ENCODE measurements around the gene KASH5. TPM values are rescaled to one million over a fixed set of nuclear protein-coding genes. Genes with fewer than 3 reads are reported as not detected.

Gene KASH5
- total RNA-seq, 1 experiment from 2014 or later: not detected

DNA sequence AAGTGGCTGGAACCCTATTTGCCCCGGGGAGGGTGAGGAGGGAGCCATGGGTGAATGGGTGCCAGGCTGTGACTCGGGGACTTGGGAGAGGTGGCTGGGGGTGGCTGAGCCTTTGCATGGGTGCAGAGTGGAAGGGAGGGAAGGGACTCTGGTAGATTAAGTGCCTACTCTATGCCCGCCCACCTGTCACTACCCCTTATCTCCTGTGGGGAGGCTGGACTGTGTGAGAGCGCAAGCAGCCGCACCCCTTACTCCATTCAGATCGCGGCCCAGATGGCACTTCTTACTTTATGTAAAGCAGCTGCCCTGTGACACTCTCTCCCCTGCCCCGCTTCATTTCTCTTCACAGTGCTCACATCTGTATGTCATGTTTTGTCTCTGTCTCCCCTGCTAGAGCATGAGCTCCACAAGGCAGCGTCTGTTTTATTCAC lies 2.9 kb downstream of the KASH5 start:
- H3K27ac ChIP-seq (ENCODE audit: low read length): no peak overlapping the region
- no peaks in the 10 kb centered on the region for H4K20me1 ChIP-seq (ENCODE audit: low read length)
- H3K9ac ChIP-seq (ENCODE audit: low read length): no peak overlapping the region
- H3K36me3 ChIP-seq (ENCODE audit: low read depth, low read length): no peaks in the 10 kb centered on the region
- ATAC-seq (no peak), DNase-seq (no peak)
- intact Hi-C loops (cut with micrococcal nuclease): no loop called here
- no peak for TF ChIP-seq CTCF (conservative IDR thresholded peaks at IDR 0.05; ENCODE audit: low read depth, low read length)
- no peak for TF ChIP-seq EZH2 (IDR thresholded peaks at IDR 0.05; ENCODE audit: low read length, unreplicated experiment)
- no peak for TF ChIP-seq EZH2phosphoT487 (IDR thresholded peaks at IDR 0.05; ENCODE audit: borderline replicate concordance, low read length)
- no peak overlapping the region for H3K4me2 ChIP-seq (ENCODE audit: low read length)
- H3K9me2 ChIP-seq (replicated peaks; ENCODE audit: low read length): no peaks in the 10 kb centered on the region
- H3K9me3 ChIP-seq (ENCODE audit: low read length): no peaks in the 10 kb centered on the region
- H3K27me3 ChIP-seq (ENCODE audit: low read length): no peaks in the 10 kb centered on the region
- H3F3A ChIP-seq (ENCODE audit: low read length, unreplicated experiment): no peaks in the 10 kb centered on the region
- no peak overlapping the region for H3K4me3 ChIP-seq (ENCODE audit: low read length)
- no peaks in the 10 kb centered on the region for H3K79me2 ChIP-seq (ENCODE audit: low read length)
- BruUV-seq (replicated peaks): no TSS peak
- POLR2A ChIA-PET (ENCODE audit: unreplicated experiment): no interaction called here
- H3K4me1 ChIP-seq (ENCODE audit: insufficient read depth, low read length): 0 out of 2 replicates have a peak, but pooled peaks cover 3% of the 10 kb centered on the region
- no peak overlapping the region for H2AFZ ChIP-seq (ENCODE audit: low read length)
- CTCF ChIA-PET: interaction anchor here (0.5 to 1.4 kb wide), 6 partner anchors 13 to 144 kb away, joined by 3 to 6 read pairs (median 5); no protein-coding TSS in a partner anchor

DNA sequence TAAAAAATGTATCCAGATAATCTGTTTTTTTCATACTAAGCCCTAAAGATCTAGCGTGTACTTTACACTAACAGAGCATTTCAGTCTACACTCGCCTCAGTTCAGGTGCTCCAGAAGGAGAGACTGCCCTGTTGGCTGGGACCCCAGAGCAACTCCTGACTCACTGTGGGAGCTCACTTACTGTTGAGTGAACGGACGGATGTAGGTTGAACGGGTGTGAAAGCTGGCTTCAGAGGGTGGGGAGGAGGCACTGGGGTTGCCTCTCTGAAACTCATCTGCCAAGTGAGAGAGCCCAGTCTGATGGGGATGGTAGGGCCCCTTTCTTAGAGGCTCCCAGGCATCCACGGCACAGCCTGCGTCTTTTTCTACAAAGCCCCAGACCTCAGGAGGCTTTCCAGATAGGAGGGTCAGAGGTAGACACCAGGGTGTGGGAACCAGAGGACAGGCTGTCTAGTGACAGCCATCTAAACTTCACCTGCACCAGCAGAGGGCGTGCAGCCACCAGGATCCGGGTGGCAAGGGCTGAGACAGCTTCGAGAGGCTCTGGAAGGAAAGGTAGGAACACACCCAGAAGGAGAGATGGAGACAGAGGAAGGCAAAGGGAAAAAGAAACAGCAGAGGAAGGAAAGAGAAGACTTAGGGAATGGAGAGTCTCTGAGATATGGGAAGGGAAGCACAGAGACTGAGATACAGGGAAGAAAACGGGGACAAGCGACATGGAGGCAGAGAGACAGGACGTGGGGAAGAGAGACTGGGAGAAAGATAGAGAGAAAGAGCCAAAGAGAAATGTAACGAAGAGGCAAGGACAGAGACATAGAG lies 3.7 kb downstream of the KASH5 start:
- ATAC-seq: peak; percentile 99

More for the DNA sequence above, 3.7 kb downstream of the KASH5 start:
- H3K27me3 ChIP-seq (ENCODE audit: low read length): no peaks in the 10 kb centered on the region
- DNase-seq: peak; percentile 95
- no peaks in the 10 kb centered on the region for H3K36me3 ChIP-seq (ENCODE audit: low read depth, low read length)
- CTCF ChIA-PET: interaction anchor here (0.5 to 1.4 kb wide), 9 partner anchors 12 to 250 kb away, joined by 3 to 6 read pairs (median 4); partner anchors contain the start of gene SCAF1
- H3K4me3 ChIP-seq (ENCODE audit: low read length): no peak overlapping the region
- intact Hi-C loops (cut with micrococcal nuclease): loop anchor here (1.0 to 2.0 kb wide), 2 partner anchors 29 to 52 kb away; partner anchors contain the start of genes DKKL1 and TEAD2
- no peak overlapping the region for H3K9ac ChIP-seq (ENCODE audit: low read length)
- POLR2A ChIA-PET (ENCODE audit: unreplicated experiment): no interaction called here
- H3K9me2 ChIP-seq (replicated peaks; ENCODE audit: low read length): no peaks in the 10 kb centered on the region
- H4K20me1 ChIP-seq (ENCODE audit: low read length): no peaks in the 10 kb centered on the region
- TF ChIP-seq EZH2 (IDR thresholded peaks at IDR 0.05; ENCODE audit: low read length, unreplicated experiment): no peak
- peak; percentile 99 for TF ChIP-seq CTCF (conservative IDR thresholded peaks at IDR 0.05; ENCODE audit: low read depth, low read length)
- no peaks in the 10 kb centered on the region for H3K9me3 ChIP-seq (ENCODE audit: low read length)
- peak overlapping the region; percentile 48 for H3K4me2 ChIP-seq (ENCODE audit: low read length)
- H3F3A ChIP-seq (ENCODE audit: low read length, unreplicated experiment): no peaks in the 10 kb centered on the region
- no peaks in the 10 kb centered on the region for H3K79me2 ChIP-seq (ENCODE audit: low read length)
- peak overlapping the region; percentile 56; the same call in 1 of the 2 replicates for H2AFZ ChIP-seq (ENCODE audit: low read length)
- no TSS peak for BruUV-seq (replicated peaks)
- H3K4me1 ChIP-seq (ENCODE audit: insufficient read depth, low read length): 0 out of 2 replicates have a peak, but pooled peaks cover 3% of the 10 kb centered on the region
- H3K27ac ChIP-seq (ENCODE audit: low read length): no peak overlapping the region

All from PC-3 (cell line).